ENCODE data around the gene PIK3R3. TPM values are rescaled to one million over a fixed set of nuclear protein-coding genes. Genes with fewer than 3 reads are reported as not detected.
A peak's percentile ranks its signal among the peaks of the same experiment; 100 is the strongest.

The PIK3R3 gene
- total and polyA plus RNA-seq, 9 of the 15 experiments (the other 6 are each of a cell fraction or from before 2014, with no cell fraction given) = 1.4 to 7.7 (median 4.6) TPM

- DNase-seq (ENCODE audit: extremely low read depth in 1 of 4, low spot score in 3 of 4) (no peak), FAIRE-seq (no peak), ATAC-seq (no peak)
- Histone ChIP-seq H3K27ac (ENCODE audit: extremely low read depth, low read depth, low read length) (no peak overlapping the region), H3K4me1 (replicated peaks in 1 of 2; ENCODE audit: control insufficient read depth in 2 of 2, insufficient read depth in 2 of 2, low read length in 2 of 2) (peaks cover 0 to 8% of the 10 kb centered on the region in 2 experiments; a peak in 2 of 5 replicates), H3K27me3 (ENCODE audit: control insufficient read depth in 2 of 2, insufficient read depth in 2 of 2, low read length in 2 of 2) (no peaks in the 10 kb centered on the region), H3K9me1 (ENCODE audit: control insufficient read depth, insufficient read depth, low read length) (no peaks in the 10 kb centered on the region), H3K36me3 (ENCODE audit: control insufficient read depth, insufficient read depth, low read length) (peaks cover 11% of the 10 kb centered on the region; the same call in 2 of the 3 replicates), H3K79me2 (ENCODE audit: control insufficient read depth, insufficient read depth, low read length) (no peaks in the 10 kb centered on the region), H3K9me3 (replicated peaks; ENCODE audit: control insufficient read depth, insufficient read depth, low read depth, low read length) (no peaks in the 10 kb centered on the region), H3K4me3 (no peak overlapping the region), H3K9ac (ENCODE audit: insufficient read depth in 1 of 2, low read depth in 2 of 2, low read length in 2 of 2) (no peak overlapping the region), H2AFZ (ENCODE audit: low read depth, low read length) (no peak overlapping the region), H3K4me2 (ENCODE audit: insufficient read depth, low read length) (no peak overlapping the region), H4K20me1 (replicated peaks; ENCODE audit: control insufficient read depth, insufficient read depth, low read length) (no peaks in the 10 kb centered on the region)
- CTCF ChIA-PET (ENCODE audit: low intra/inter-chr PET ratio) = no interaction called here
- in situ Hi-C loops (cut with MboI) (no loop called here), intact Hi-C loops (cut with micrococcal nuclease) (no loop called here)
- 68% methylated on average over 3 of the region's 3 CpGs for WGBS (ENCODE audit: insufficient coverage, low coverage, missing lambda C conversion rate)
- no TSS peak for BruUV-seq (replicated peaks)
- POLR2A ChIA-PET = interaction anchor here (0.6 to 2.2 kb wide), 8 partner anchors 10 to 1524 kb away, joined by 3 to 6 read pairs (median 3); no protein-coding TSS in a partner anchor
- TF ChIP-seq ZNF644 (tag; IDR thresholded peaks at IDR 0.05; ENCODE audit: low read depth) = no peak
- TF ChIP-seq KLF13 (tag; IDR thresholded peaks at IDR 0.05; ENCODE audit: borderline replicate concordance, low read depth) = no peak
- TF ChIP-seq CEBPB (tag; IDR thresholded peaks at IDR 0.05) = no peak
- no peak for TF ChIP-seq PYGO2 (tag; IDR thresholded peaks at IDR 0.05)
- TF ChIP-seq YY1 (IDR thresholded peaks at IDR 0.05; ENCODE audit: borderline replicate concordance in 1 of 3, control insufficient read depth in 1 of 3, extremely low read depth in 1 of 3, insufficient read depth in 3 of 3, insufficient read length in 1 of 3, insufficient replicate concordance in 2 of 3, low read depth in 1 of 3, low read length in 2 of 3) = no peak
- TF ChIP-seq NR3C1 (CRISPR knock-in tag; IDR thresholded peaks at IDR 0.05) = no peak
- TF ChIP-seq NCOA4 (IDR thresholded peaks at IDR 0.05; ENCODE audit: partially characterized antibody) = no peak
- TF ChIP-seq THRA (IDR thresholded peaks at IDR 0.05) = no peak
- TF ChIP-seq CBX5 (IDR thresholded peaks at IDR 0.05; ENCODE audit: borderline replicate concordance, low read depth) = no peak
- TF ChIP-seq ZNF263 (CRISPR knock-in tag; IDR thresholded peaks at IDR 0.05; ENCODE audit: borderline replicate concordance) = no peak
- TF ChIP-seq, protein P1, sequence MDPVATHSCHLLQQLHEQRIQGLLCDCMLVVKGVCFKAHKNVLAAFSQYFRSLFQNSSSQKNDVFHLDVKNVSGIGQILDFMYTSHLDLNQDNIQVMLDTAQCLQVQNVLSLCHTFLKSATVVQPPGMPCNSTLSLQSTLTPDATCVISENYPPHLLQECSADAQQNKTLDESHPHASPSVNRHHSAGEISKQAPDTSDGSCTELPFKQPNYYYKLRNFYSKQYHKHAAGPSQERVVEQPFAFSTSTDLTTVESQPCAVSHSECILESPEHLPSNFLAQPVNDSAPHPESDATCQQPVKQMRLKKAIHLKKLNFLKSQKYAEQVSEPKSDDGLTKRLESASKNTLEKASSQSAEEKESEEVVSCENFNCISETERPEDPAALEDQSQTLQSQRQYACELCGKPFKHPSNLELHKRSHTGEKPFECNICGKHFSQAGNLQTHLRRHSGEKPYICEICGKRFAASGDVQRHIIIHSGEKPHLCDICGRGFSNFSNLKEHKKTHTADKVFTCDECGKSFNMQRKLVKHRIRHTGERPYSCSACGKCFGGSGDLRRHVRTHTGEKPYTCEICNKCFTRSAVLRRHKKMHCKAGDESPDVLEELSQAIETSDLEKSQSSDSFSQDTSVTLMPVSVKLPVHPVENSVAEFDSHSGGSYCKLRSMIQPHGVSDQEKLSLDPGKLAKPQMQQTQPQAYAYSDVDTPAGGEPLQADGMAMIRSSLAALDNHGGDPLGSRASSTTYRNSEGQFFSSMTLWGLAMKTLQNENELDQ (CRISPR knock-in tag; IDR thresholded peaks at IDR 0.05; ENCODE audit: borderline replicate concordance) = no peak
- TF ChIP-seq ZNF324 (CRISPR knock-in tag; IDR thresholded peaks at IDR 0.05) = no peak
- no peak for TF ChIP-seq JUNB (CRISPR knock-in tag; conservative IDR thresholded peaks at IDR 0.05)
- no peak for TF ChIP-seq PTTG1 (tag; IDR thresholded peaks at IDR 0.05; ENCODE audit: low read depth)
- TF ChIP-seq, protein P2, sequence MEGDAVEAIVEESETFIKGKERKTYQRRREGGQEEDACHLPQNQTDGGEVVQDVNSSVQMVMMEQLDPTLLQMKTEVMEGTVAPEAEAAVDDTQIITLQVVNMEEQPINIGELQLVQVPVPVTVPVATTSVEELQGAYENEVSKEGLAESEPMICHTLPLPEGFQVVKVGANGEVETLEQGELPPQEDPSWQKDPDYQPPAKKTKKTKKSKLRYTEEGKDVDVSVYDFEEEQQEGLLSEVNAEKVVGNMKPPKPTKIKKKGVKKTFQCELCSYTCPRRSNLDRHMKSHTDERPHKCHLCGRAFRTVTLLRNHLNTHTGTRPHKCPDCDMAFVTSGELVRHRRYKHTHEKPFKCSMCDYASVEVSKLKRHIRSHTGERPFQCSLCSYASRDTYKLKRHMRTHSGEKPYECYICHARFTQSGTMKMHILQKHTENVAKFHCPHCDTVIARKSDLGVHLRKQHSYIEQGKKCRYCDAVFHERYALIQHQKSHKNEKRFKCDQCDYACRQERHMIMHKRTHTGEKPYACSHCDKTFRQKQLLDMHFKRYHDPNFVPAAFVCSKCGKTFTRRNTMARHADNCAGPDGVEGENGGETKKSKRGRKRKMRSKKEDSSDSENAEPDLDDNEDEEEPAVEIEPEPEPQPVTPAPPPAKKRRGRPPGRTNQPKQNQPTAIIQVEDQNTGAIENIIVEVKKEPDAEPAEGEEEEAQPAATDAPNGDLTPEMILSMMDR (IDR thresholded peaks at IDR 0.05 in 2 of 3, conservative IDR thresholded peaks at IDR 0.05 in 1 of 3; ENCODE audit: insufficient read depth in 2 of 3, low read depth in 1 of 3, low read length in 3 of 3) = peak in 2 of 3 experiments; percentile 1 to 32; a peak in 2 of 6 replicates
- no peak for TF ChIP-seq BCL6 (CRISPR knock-in tag; IDR thresholded peaks at IDR 0.05)
Observed at GRCh38 chr1:46001081-46001785, 131.2 kb downstream of the PIK3R3 start.

Measured in K562 (cell line).